Glutamatergic neuron (in vitro differentiated cells): ENCODE data around the gene ASS1. TPM values are rescaled to one million over a fixed set of nuclear protein-coding genes. Genes with fewer than 3 reads are reported as not detected.

Experiments
- DNase-seq: peaks from one replicate; pipeline ENCODE4 v3.0.0; 2022
- H3K27ac Mint-ChIP-seq: one replicate; pipeline ENCODE4 v1.8.0; 2020; ENCODE audit warnings: mild to moderate bottlenecking, mixed read lengths, inconsistent platforms; ENCODE audit not compliant: unreplicated experiment
- H3K27me3 Mint-ChIP-seq: one replicate; pipeline ENCODE4 v1.8.0; 2020; ENCODE audit warnings: mild to moderate bottlenecking, moderate library complexity, mixed read lengths, inconsistent platforms; ENCODE audit not compliant: unreplicated experiment
- H3K36me3 Mint-ChIP-seq: one replicate; pipeline ENCODE4 v1.8.0; 2020; ENCODE audit warnings: mild to moderate bottlenecking, mixed read lengths, inconsistent platforms; ENCODE audit not compliant: unreplicated experiment
- H3K4me1 Mint-ChIP-seq: one replicate; pipeline ENCODE4 v1.8.0; 2020; ENCODE audit warnings: mild to moderate bottlenecking, low read depth, mixed read lengths, inconsistent platforms; ENCODE audit not compliant: unreplicated experiment
- H3K4me3 Mint-ChIP-seq: one replicate; pipeline ENCODE4 v1.8.0; 2020; ENCODE audit warnings: mild to moderate bottlenecking, mixed read lengths, inconsistent platforms; ENCODE audit not compliant: unreplicated experiment
- H3K9me3 Mint-ChIP-seq: one replicate; pipeline ENCODE4 v1.8.0; 2020; ENCODE audit warnings: mild to moderate bottlenecking, moderate library complexity, mixed read lengths, inconsistent platforms; ENCODE audit not compliant: unreplicated experiment
- CTCF ChIP-seq: fragments of 200-600 bp; sonication (generic); IDR thresholded peaks from one replicate; pipeline ENCODE4 v1.5.0; 2021; ENCODE audit not compliant: partially characterized antibody, unreplicated experiment
- total RNA-seq: library from RNA; stranded (reverse); fragmentation: NEBNext Ultra II Directional; extraction: Animal tissue kit (Norgen Biotek cat#: 25700); gene quantifications from one replicate; pipeline ENCODE4 v1.2.1, GENCODE V29; 2021; ENCODE audit not compliant: unreplicated experiment

Gene ASS1
- total RNA-seq, 1 donor from 2014 or later: 31.5 TPM

- peaks cover 10% of the 10 kb centered on the region for H3K27me3 Mint-ChIP-seq
- no peak overlapping the region for H3K27ac Mint-ChIP-seq
- H3K4me1 Mint-ChIP-seq: peaks cover 4% of the 10 kb centered on the region
- no peaks in the 10 kb centered on the region for H3K36me3 Mint-ChIP-seq
- DNase-seq: no peak
- no peak overlapping the region for H3K4me3 Mint-ChIP-seq
- no peak for TF ChIP-seq CTCF
- H3K9me3 Mint-ChIP-seq: peaks cover 4% of the 10 kb centered on the region
These were observed 8.1 kb downstream of the ASS1 start for GRCh38 chr9:130452835-130453234.

GRCh38 chr9:130453487-130453886 is 8.7 kb downstream of the ASS1 start:
- no peak overlapping the region for H3K4me3 Mint-ChIP-seq
- no peak for DNase-seq

GRCh38 chr9:130454096-130454811 is 9.5 kb downstream of the ASS1 start:
- no peak overlapping the region for H3K27ac Mint-ChIP-seq
- peaks cover 4% of the 10 kb centered on the region for H3K9me3 Mint-ChIP-seq
- TF ChIP-seq CTCF: no peak
- no peak for DNase-seq
- no peaks in the 10 kb centered on the region for H3K36me3 Mint-ChIP-seq
- peaks cover 2% of the 10 kb centered on the region for H3K27me3 Mint-ChIP-seq
- no peaks in the 10 kb centered on the region for H3K4me1 Mint-ChIP-seq
- H3K4me3 Mint-ChIP-seq: no peak overlapping the region

More at GRCh38 chr9:130453487-130453886, 8.7 kb downstream of the ASS1 start:
- no peaks in the 10 kb centered on the region for H3K36me3 Mint-ChIP-seq
- H3K27me3 Mint-ChIP-seq: peaks cover 4% of the 10 kb centered on the region
- H3K9me3 Mint-ChIP-seq: peaks cover 4% of the 10 kb centered on the region
- no peak overlapping the region for H3K27ac Mint-ChIP-seq
- H3K4me1 Mint-ChIP-seq: no peaks in the 10 kb centered on the region
- no peak for TF ChIP-seq CTCF

- H3K9me3 Mint-ChIP-seq: peaks cover 2% of the 10 kb centered on the region
- no peak for DNase-seq
- no peak overlapping the region for H3K27ac Mint-ChIP-seq
- no peaks in the 10 kb centered on the region for H3K4me1 Mint-ChIP-seq
- peaks cover 2% of the 10 kb centered on the region for H3K27me3 Mint-ChIP-seq
- H3K36me3 Mint-ChIP-seq: no peaks in the 10 kb centered on the region
- no peak for TF ChIP-seq CTCF
- no peak overlapping the region for H3K4me3 Mint-ChIP-seq
These were observed 10.1 kb downstream of the ASS1 start for GRCh38 chr9:130454812-130455325.

GRCh38 chr9:130458027-130458803 is 13.5 kb downstream of the ASS1 start:
- Mint-ChIP-seq H3K9me3 (peaks cover 7% of the 10 kb centered on the region), H3K36me3 (no peaks in the 10 kb centered on the region), H3K4me3 (no peak overlapping the region), H3K27me3 (peaks cover 7% of the 10 kb centered on the region), H3K27ac (no peak overlapping the region), H3K4me1 (peaks cover 4% of the 10 kb centered on the region)
- DNase-seq: peak; percentile 4
- TF ChIP-seq CTCF: no peak
